ENCODE results near the gene ASTN2. TPM values are rescaled to one million over a fixed set of nuclear protein-coding genes. Genes with fewer than 3 reads are reported as not detected.

Gene ASTN2
- total RNA-seq, 4 donors from 2014 or later, result 0.94 to 5.6 (median 3.7) TPM

DNA sequence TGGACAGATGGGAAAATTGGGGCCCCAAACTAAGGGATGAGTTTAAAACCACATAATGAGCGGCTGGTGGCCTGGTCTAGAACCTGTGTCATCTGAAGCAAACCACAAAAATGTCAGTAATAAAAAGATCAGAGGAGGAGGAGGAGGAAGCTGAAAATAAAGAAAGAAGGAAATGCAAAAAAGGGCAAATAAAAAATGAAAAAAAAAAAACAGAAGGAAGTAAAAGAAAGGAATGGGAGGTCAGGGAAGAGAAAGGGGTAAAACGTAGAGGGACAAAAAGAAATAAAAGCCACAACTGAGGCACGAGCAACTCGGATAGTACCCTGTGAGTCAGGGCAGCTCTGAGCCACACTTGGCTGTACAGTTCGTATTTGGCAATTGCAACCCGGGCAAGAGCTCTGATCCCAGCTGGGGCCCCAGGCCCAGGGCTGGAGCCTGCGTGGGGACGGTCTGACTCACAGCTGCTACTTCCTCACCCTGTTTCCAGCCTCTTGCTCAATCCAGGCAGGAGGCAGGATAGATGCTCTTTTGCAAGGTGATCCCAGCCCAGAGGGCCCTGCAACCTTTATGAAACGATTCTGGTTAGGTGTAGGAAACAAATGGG lies 865.7 kb downstream of the ASTN2 start:
- Histone ChIP-seq H3K27ac (no peak overlapping the region), H3K36me3 (no peaks in the 10 kb centered on the region), H3K4me3 (replicated peaks in 1 of 3) (no peak overlapping the region), H3K9me3 (no peaks in the 10 kb centered on the region), H3K27me3 (no peaks in the 10 kb centered on the region), H3K4me1 (peaks cover 0 to 4% of the 10 kb centered on the region in 2 donors)
- DNase-seq, result peak in 1 of 2 donors; percentile 17
- TF ChIP-seq POLR2A (IDR thresholded peaks at IDR 0.05), result no peak
- TF ChIP-seq, protein P1, sequence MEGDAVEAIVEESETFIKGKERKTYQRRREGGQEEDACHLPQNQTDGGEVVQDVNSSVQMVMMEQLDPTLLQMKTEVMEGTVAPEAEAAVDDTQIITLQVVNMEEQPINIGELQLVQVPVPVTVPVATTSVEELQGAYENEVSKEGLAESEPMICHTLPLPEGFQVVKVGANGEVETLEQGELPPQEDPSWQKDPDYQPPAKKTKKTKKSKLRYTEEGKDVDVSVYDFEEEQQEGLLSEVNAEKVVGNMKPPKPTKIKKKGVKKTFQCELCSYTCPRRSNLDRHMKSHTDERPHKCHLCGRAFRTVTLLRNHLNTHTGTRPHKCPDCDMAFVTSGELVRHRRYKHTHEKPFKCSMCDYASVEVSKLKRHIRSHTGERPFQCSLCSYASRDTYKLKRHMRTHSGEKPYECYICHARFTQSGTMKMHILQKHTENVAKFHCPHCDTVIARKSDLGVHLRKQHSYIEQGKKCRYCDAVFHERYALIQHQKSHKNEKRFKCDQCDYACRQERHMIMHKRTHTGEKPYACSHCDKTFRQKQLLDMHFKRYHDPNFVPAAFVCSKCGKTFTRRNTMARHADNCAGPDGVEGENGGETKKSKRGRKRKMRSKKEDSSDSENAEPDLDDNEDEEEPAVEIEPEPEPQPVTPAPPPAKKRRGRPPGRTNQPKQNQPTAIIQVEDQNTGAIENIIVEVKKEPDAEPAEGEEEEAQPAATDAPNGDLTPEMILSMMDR (IDR thresholded peaks at IDR 0.05), result no peak
- 67 to 81% methylated on average over 9 of the region's 9 CpGs for WGBS, 2 donors
- intact Hi-C loops (cut with DNase I), result no loop called here

DNA sequence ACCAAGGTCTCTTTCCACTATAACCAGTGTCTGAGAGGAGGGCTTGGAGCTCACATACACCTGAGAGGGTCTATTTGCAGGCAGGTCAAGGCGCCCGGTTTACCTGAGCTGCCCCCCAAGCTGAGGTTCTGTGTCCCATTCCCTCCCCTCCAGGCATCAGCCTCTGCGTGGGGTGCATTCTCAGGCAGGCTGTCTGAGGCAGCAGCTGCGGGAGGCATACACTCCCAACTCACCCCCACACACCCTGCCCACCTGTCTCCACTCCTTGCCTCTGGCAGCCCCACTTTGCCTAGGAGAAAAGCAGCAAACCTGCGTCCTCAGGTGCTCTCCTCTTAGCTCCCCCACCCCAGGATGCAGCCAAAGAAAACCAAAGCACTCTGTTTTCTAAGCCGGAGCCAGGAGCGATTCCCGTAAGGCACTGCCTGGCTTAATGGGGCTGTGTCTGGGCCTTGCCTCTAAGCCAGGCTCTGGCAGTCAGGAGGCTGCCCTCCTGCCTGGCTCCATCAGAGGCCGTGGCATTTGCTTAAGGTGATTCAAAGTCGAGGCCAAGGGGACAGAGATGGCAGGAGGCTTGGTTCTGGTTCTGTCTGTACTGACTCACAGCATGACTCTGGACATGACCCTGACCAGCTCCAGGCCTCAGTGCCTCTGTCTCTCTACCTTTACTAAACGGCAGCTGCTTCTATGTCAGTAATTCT lies 867.0 kb downstream of the ASTN2 start:
- WGBS, 2 donors, result 75 to 81% methylated on average over 9 to 11 of the region's 11 CpGs
- H3K27ac ChIP-seq, result no peak overlapping the region
- intact Hi-C loops (cut with DNase I), result no loop called here

DNA sequence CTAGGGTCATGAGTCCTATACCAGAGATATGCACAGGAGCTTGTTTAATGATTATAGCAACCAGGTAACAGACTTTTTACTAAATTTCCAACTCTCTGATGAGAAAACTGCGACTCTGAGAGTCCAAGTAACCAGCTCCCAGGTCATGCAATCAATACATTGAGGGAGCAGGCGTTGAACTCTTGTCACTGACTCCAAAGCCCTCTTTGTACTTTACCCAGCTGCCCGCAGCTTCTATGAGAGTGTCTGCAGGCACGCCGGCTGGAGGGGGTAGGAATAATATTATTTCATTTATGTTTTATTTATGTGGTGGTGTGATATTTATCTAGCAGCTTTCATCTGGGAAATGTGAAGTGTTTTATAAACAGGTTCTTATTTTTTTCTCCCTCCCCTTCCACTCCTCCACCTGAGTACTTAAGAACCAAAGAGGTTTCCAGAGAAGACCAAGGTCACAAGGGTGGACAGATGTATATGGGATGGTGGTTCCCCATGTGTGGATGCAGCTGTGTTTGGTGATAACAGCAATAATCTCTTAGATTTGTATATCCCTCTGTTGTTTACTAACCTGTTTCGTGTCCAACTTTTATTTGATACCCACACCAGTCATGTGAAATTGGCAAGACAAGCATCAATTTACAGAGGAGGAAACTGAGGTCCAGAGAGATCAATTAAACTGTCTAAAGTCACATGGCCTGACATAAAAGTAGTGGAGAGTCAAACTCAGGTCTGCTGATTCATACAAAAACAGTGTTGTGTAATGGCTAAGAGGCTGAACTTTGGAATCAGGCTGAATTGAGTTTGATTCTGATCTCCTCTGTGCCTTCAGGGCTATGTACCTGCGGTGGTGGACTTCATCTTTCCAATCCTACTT lies 867.9 kb downstream of the ASTN2 start:
- DNase-seq, result no peak
- H3K36me3 ChIP-seq, result no peaks in the 10 kb centered on the region
- intact Hi-C loops (cut with DNase I), result no loop called here
- 92 to 94% methylated on average over 7 of the region's 7 CpGs for WGBS, 2 donors
- peaks cover 0 to 4% of the 10 kb centered on the region in 2 donors for H3K4me1 ChIP-seq
- TF ChIP-seq, protein P1 (IDR thresholded peaks at IDR 0.05), result no peak
- no peak for TF ChIP-seq POLR2A (IDR thresholded peaks at IDR 0.05)
- H3K27me3 ChIP-seq, result no peaks in the 10 kb centered on the region
- H3K27ac ChIP-seq, result no peak overlapping the region
- no peaks in the 10 kb centered on the region for H3K9me3 ChIP-seq
- H3K4me3 ChIP-seq (replicated peaks in 1 of 3), result no peak overlapping the region

More for the DNA sequence above, 867.0 kb downstream of the ASTN2 start:
- Histone ChIP-seq H3K4me1 (peaks cover 0 to 4% of the 10 kb centered on the region in 2 donors), H3K36me3 (no peaks in the 10 kb centered on the region), H3K27me3 (no peaks in the 10 kb centered on the region), H3K4me3 (replicated peaks in 1 of 3) (no peak overlapping the region), H3K9me3 (no peaks in the 10 kb centered on the region)
- DNase-seq, result no peak
- TF ChIP-seq, protein P1 (IDR thresholded peaks at IDR 0.05), result no peak
- TF ChIP-seq POLR2A (IDR thresholded peaks at IDR 0.05), result no peak

DNA sequence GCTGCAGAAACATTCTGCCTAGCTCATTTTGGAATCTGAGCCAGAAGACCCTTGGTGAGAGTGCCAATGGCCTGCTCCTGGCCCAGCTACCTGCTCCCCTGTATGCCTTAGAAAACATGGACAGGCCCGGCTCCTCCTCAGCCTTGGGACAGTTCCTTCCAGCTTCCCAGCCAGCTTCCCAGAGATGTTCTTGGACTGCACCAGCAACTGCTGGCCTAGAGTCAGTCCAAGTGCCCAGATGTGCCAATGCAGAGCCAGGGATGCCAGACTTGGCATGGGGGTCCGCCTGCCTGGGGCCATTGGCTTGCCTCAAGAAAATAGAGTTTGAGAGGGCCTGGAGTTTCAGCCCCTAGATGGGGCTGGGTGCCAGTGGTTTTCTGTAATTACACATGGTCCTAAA lies 870.0 kb downstream of the ASTN2 start:
- Histone ChIP-seq H3K4me3 (replicated peaks in 1 of 3) (no peak overlapping the region), H3K4me1 (peaks cover 0 to 4% of the 10 kb centered on the region in 2 donors), H3K27ac (peak overlapping the region in 2 of 3 donors; percentile 49 to 65), H3K9me3 (no peaks in the 10 kb centered on the region), H3K27me3 (no peaks in the 10 kb centered on the region), H3K36me3 (no peaks in the 10 kb centered on the region)
- WGBS, 2 donors, result 87 to 92% methylated on average over 2 of the region's 2 CpGs
- intact Hi-C loops (cut with DNase I), result no loop called here
- DNase-seq, result no peak
- TF ChIP-seq, protein P1 (IDR thresholded peaks at IDR 0.05), result no peak
- TF ChIP-seq POLR2A (IDR thresholded peaks at IDR 0.05), result no peak

All from thyroid gland (tissue), 4 donors.